HG02938 (cell line): ENCODE results near the gene HIP1R.

Experiments
- ATAC-seq: cut with Tn5 transposase; IDR thresholded peaks from one replicate; pipeline ENCODE4 v1.9.1; 2021; ENCODE audit warnings: mild to moderate bottlenecking, moderate library complexity; ENCODE audit not compliant: unreplicated experiment

HIP1R gene

DNA sequence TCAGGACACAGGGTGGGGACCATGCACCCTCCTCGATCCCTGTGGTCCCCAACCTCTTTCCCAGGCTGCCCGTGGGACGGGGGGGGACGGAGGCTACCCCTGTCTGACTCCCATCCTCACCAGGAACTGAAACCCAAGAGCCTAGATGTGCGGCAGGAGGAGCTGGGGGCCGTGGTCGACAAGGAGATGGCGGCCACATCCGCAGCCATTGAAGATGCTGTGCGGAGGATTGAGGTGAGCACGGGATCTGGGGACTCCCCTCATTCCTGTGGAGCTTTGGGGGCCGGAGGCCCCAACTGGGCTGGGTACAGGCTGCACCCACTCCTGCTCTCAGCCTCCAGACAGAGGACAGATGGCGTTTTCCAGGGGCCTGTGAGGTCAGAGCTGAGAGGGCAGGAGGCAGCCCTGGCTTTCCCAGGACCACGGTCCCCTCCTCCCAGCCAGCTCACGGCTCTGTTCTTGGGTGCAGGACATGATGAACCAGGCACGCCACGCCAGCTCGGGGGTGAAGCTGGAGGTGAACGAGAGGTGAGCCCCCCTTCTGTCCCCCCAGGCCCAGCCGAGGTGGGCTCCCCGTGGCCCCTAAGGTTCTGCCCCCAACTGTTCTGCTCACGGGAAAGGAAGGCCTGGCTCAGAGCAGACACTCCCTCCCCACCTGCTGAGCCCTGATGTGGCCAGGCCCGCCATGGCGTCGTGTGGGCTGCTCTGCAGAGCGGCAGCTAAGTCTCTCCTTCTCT lies 24.2 kb downstream of the HIP1R start:
- ATAC-seq = no peak

- ATAC-seq = no peak
Observed at GRCh38 chr12:122860040-122860853, 25.0 kb downstream of the HIP1R start.

DNA sequence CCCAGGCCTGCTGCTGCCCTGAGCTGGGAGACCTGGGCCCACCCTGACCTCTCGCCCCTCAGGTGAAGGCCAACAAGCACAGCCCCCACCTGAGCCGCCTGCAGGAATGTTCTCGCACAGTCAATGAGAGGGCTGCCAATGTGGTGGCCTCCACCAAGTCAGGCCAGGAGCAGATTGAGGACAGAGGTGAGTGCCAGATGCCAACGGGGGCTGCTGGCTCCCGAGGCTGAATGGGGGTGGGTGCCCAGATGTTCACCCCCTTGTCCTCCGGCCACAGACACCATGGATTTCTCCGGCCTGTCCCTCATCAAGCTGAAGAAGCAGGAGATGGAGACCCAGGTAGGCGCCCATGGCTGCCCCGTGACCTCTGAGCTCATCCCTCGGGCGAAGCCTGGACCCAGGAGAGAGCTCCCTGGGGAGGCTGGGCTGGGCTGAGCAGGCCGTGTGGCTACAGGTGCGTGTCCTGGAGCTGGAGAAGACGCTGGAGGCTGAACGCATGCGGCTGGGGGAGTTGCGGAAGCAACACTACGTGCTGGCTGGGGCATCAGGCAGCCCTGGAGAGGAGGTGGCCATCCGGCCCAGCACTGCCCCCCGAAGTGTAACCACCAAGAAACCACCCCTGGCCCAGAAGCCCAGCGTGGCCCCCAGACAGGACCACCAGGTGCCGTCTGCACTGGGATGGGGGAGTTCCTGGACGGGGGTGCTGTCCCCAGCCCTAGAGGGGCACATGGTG lies 25.8 kb downstream of the HIP1R start:
- no peak for ATAC-seq

GRCh38 chr12:122861587-122861970 lies 26.3 kb downstream of the HIP1R start:
- ATAC-seq = no peak

DNA sequence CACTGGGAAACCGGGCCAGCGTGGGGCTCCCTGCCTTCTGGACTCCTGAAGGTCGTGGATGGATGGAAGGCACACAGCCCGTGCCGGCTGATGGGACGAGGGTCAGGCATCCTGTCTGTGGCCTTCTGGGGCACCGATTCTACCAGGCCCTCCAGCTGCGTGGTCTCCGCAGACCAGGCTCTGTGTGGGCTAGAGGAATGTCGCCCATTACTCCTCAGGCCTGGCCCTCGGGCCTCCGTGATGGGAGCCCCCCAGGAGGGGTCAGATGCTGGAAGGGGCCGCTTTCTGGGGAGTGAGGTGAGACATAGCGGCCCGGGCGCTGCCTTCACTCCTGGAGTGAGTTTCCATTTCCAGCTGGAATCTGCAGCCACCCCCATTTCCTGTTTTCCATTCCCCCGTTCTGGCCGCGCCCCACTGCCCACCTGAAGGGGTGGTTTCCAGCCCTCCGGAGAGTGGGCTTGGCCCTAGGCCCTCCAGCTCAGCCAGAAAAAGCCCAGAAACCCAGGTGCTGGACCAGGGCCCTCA lies 26.9 kb downstream of the HIP1R start:
- no peak for ATAC-seq

DNA sequence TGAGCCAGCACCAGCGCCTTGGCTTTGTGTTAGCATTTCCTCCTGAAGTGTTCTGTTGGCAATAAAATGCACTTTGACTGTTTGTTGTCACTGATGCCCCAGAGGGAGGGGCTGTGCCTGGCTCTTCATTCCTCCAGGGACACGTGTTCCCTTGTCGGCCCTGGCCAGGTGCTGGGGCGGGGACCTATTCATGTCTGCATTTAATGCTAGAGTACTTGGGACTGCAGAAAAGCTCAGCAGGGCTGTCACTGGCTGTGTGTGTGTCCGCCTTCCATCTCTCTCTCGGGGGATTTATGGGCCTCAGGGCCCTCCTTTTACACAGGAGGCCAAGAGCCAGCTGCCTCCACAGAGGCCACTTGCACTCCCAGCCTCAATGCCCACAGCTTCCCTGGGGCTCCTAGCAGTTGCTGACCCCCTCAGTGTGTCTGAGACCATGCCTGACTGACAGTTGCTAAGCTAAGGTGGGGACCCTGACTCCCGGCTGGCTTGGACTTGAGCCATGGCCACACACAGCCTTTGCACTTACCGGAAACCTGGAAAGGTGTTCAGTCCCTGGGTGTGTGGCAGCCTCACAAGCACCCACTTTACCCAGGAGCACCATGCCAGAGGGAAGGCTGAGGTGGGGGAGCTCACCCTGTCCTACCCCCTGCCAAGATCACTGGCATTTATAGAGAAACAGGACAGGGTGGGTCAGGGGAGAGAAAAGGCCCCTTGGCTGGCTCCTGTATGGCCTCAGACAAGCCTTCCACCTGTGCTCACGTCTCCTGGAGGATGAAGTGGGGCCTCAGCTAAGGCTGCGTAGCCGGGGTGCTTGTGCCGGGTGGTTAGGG lies 27.8 kb downstream of the HIP1R start:
- ATAC-seq = no peak

DNA sequence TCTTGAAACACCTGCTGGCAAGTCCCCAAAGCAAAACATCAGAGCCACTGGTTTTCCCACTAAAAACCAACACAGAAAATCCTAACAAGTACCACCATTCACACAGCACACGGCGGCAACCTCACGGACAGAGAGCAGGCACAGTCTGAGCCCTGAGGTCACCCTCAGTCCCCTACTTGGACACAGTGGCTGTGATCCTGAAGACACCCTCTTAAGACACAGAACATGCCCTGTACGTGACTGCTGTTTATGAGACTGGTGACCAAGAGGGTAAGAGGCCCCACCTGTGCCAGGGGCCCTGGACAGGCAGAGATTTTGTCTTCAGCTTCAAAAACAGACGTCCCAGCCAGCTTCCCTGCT lies 29.6 kb downstream of the HIP1R start:
- no peak for ATAC-seq

DNA sequence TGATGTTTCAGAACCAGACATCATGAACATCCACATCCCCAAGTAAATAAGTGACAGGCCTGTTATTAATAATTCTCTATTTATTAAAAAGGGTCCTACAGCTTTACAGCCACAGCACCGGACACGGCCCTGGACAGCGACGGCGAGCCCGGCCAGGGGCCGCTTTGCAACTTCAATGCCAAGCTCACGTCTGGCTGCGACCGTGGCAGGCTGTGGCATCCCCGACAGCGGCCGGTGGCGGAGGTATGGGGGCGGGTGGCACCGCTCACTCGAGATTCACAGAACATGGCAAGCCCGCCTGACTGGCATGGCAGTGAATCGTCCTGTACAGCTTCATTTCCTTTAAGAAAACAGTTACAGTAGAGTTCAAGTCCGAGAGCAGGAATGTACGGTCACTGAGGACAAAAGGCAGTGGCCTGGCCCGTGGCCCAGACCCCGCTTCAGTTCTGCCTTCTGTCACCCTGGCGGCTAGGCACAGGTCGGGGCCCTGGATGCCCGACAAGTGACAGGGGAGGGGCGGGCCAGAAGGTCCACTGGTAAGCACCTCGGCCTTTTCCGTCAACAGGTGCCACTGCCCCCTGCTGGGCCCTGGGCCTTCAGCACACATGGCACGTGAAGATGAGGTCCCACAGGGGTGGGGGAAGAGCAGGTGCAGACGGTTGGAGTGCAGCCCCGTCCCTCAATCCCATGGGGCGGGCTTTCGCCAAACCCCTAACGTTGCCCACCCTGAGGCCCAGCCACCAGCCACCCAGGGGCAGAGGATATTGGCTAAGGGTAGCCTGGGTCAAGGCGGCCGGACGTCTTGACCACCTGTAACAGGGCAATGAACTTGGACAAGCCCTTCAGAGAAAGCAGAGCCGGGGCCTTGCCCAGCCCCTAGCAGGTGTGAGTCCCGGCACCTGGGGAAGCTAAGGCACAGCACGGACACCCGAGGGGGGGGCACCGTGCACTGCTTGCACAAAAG lies 30.3 kb downstream of the HIP1R start:
- ATAC-seq = no peak

GRCh38 chr12:122866379-122866778 lies 31.1 kb downstream of the HIP1R start:
- no peak for ATAC-seq

GRCh38 chr12:122866950-122867607 lies 31.8 kb downstream of the HIP1R start:
- ATAC-seq = no peak

DNA sequence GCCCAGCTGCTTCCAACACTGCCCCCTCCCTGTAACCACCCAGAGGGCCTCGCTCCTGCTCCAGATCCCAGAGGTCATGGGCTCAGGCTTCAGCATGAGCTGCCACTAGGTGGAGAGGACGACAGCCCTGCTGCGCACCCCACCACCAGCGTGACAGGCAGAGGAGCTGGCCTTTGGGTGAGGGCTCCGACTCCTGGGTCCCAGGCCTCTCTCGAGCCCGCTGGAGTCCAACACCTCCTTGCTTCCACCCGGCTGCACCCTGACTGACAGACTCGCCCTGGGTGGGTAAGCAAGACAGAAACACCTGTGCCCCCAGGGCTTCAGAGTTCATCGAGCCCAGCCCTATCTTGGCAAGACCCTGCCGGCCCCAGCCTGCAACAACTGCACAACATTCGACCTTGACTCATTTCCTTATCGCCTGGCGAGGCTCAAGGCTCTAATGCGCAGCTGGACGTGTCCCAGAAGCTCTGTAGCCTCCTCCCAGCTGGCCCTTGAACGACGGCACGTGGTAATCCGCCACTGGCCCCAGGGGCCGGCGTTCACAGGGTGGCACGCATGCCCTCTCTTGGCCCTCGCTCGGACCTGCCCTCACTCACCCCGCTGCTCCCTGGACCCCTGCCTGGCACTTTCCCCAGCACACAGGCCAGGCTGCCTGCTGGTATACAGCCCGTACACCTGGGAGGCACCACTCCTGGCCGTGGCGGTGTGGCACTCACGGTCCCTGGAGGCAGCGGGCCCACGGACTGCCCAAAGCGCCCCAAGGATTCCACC lies 32.6 kb downstream of the HIP1R start:
- ATAC-seq = no peak

DNA sequence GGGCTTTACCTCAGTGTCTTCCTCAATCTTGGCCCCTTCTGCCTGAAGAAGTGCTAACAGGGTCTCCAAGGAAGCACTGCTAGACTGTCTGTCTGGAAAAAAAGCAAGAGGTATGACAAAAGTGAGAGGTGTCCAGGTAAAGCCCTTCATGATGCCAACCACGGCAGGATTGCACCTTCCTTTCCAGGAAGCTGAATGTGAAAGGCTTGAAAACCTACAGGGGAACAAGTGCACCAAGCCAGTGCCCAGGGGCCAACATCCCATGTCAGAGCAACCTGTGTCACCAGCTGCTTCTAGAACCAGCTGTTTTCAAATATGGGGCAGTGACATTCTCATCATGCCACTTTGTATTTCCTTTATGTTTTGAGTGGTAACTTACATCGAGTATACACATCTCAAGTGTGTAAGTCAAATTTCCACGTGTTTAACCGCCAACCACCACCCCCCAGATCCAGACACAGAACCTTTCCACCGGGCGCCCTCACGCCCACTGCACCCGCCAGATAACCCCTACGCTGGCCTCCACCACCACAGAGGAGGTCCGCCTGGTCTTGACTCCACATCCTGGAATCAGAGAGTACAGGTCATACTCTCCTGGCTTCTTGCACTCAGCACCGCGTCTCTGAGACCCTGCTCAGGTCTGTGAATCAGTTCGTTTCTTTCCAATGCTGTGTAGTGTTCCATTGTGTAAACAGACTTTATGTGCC lies 33.4 kb downstream of the HIP1R start:
- ATAC-seq = no peak

GRCh38 chr12:122869207-122869973 lies 34.1 kb downstream of the HIP1R start:
- no peak for ATAC-seq

GRCh38 chr12:122870163-122870842 lies 35.0 kb downstream of the HIP1R start:
- ATAC-seq = no peak

- ATAC-seq = no peak
Observed at GRCh38 chr12:122870867-122871664, 35.8 kb downstream of the HIP1R start.
